Measurements from ENCODE around the gene FSD1L. TPM values are rescaled to one million over a fixed set of nuclear protein-coding genes. Genes with fewer than 3 reads are reported as not detected.

The FSD1L gene
- polyA plus RNA-seq, 1 experiment, result 0.81 TPM

GRCh38 chr9:105425816-105426433 lies 21.9 kb upstream of the FSD1L start:
- Histone ChIP-seq H3K36me3 (ENCODE audit: control insufficient read depth, insufficient read depth, low read length) (no peaks in the 10 kb centered on the region), H3K4me3 (ENCODE audit: low read depth, low read length) (no peak overlapping the region), H3K27me3 (ENCODE audit: control insufficient read depth, insufficient read depth, low read length) (no peaks in the 10 kb centered on the region)
- TF ChIP-seq CTCF (IDR thresholded peaks at IDR 0.05; ENCODE audit: insufficient read depth, low read depth, low read length), result peak; percentile 54
- DNase-seq (ENCODE audit: low read depth), result no peak
- CTCF ChIA-PET, result interaction anchor here (0.7 to 1.6 kb wide), 4 partner anchors 8 to 290 kb away, joined by 3 to 4 read pairs (median 3); no protein-coding TSS in a partner anchor
- POLR2A ChIA-PET, result no interaction called here

- Histone ChIP-seq H3K4me3 (ENCODE audit: low read depth, low read length) (no peak overlapping the region), H3K36me3 (ENCODE audit: control insufficient read depth, insufficient read depth, low read length) (no peaks in the 10 kb centered on the region), H3K27me3 (ENCODE audit: control insufficient read depth, insufficient read depth, low read length) (no peaks in the 10 kb centered on the region)
- ChIA-PET CTCF (interaction anchor here (1.6 kb wide), 1 partner anchor 289 kb away, joined by 4 read pairs; no protein-coding TSS in a partner anchor), POLR2A (no interaction called here)
- no peak for DNase-seq (ENCODE audit: low read depth)
- TF ChIP-seq CTCF (IDR thresholded peaks at IDR 0.05; ENCODE audit: insufficient read depth, low read depth, low read length), result no peak
Observed at GRCh38 chr9:105426657-105427056, 21.2 kb upstream of the FSD1L start.

- no peak for TF ChIP-seq CTCF (IDR thresholded peaks at IDR 0.05; ENCODE audit: insufficient read depth, low read depth, low read length)
- no peak overlapping the region for H3K4me3 ChIP-seq (ENCODE audit: low read depth, low read length)
- H3K36me3 ChIP-seq (ENCODE audit: control insufficient read depth, insufficient read depth, low read length), result no peaks in the 10 kb centered on the region
- ChIA-PET CTCF (interaction anchor here (0.9 to 2.5 kb wide), 3 partner anchors 16 to 450 kb away, joined by 3 to 8 read pairs (median 8); no protein-coding TSS in a partner anchor), POLR2A (no interaction called here)
- no peak for DNase-seq (ENCODE audit: low read depth)
- H3K27me3 ChIP-seq (ENCODE audit: control insufficient read depth, insufficient read depth, low read length), result no peaks in the 10 kb centered on the region
Observed at GRCh38 chr9:105431424-105432246, 16.2 kb upstream of the FSD1L start.

- no peak for DNase-seq (ENCODE audit: low read depth)
- ChIA-PET POLR2A (no interaction called here), CTCF (no interaction called here)
- Histone ChIP-seq H3K27me3 (ENCODE audit: control insufficient read depth, insufficient read depth, low read length) (no peaks in the 10 kb centered on the region), H3K4me3 (ENCODE audit: low read depth, low read length) (no peak overlapping the region), H3K36me3 (ENCODE audit: control insufficient read depth, insufficient read depth, low read length) (no peaks in the 10 kb centered on the region)
- no peak for TF ChIP-seq CTCF (IDR thresholded peaks at IDR 0.05; ENCODE audit: insufficient read depth, low read depth, low read length)
Observed at GRCh38 chr9:105432247-105432842, 15.5 kb upstream of the FSD1L start.

GRCh38 chr9:105435453-105435852 lies 12.4 kb upstream of the FSD1L start:
- CTCF ChIA-PET, result no interaction called here
- POLR2A ChIA-PET, result no interaction called here
- no peaks in the 10 kb centered on the region for H3K27me3 ChIP-seq (ENCODE audit: control insufficient read depth, insufficient read depth, low read length)
- DNase-seq (ENCODE audit: low read depth), result no peak
- TF ChIP-seq CTCF (IDR thresholded peaks at IDR 0.05; ENCODE audit: insufficient read depth, low read depth, low read length), result no peak
- no peak overlapping the region for H3K4me3 ChIP-seq (ENCODE audit: low read depth, low read length)
- no peaks in the 10 kb centered on the region for H3K36me3 ChIP-seq (ENCODE audit: control insufficient read depth, insufficient read depth, low read length)

All from BJ (cell line).